Stimulated activated CD4-positive, alpha-beta T cell treated with anti-CD3 and anti-CD28 coated beads, Interleukin-15, amount 100 ng/mL, for 24 hours (primary cell): ENCODE measurements around the gene CCDC60.

Source experiments
- DNase-seq: peaks from one replicate; pipeline ENCODE4 v3.0.0-alpha.2; 2020

The CCDC60 gene

DNA sequence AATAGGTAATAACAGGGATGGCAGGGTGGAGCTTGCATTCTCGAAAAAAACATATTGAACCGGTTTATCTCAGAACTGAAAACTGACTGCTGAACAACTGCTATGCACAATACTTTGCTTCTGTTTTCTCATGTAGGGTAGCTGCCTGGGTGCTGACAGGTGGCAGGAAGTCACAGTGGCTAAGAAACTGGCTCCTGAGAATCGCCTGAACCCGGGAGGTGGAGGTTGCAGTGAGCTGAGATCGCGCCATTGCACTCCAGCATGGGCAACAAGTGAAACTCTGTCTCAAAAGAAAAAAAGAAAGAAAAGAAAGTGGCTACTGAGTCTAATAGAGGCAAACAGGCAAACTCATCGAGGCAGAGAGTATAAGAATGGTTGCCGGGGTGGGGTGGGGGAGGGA, 113.1 kb downstream of the CCDC60 start:
- DNase-seq = no peak

GRCh38 chr12:119448611-119449131, 114.1 kb downstream of the CCDC60 start:
- no peak for DNase-seq

DNA sequence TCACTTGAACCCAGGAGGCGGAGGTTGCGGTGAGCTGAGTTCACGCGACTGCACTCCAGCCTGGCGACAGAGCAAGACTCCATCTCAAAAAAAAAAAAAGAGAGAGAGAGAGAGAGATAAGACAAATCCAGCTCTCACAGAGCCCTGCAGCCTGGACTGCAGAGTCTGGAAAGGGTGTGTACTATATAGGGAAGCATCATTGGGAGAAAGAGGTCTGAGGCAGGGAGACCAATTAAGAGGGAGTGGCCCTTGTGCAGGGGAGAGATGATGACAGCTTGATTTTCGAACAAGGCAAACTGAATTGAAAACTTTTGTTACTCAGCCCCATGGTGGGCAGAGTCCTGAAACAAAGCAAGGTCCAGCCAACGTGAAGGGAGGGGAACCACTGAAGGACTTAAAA, 116.2 kb downstream of the CCDC60 start:
- no peak for DNase-seq

GRCh38 chr12:119456824-119457223, 122.3 kb downstream of the CCDC60 start:
- DNase-seq = no peak

GRCh38 chr12:119457271-119457670, 122.7 kb downstream of the CCDC60 start:
- no peak for DNase-seq

- no peak for DNase-seq
Observed at GRCh38 chr12:119459481-119459880, 125.0 kb downstream of the CCDC60 start.

GRCh38 chr12:119460876-119461275, 126.3 kb downstream of the CCDC60 start:
- DNase-seq = no peak

DNA sequence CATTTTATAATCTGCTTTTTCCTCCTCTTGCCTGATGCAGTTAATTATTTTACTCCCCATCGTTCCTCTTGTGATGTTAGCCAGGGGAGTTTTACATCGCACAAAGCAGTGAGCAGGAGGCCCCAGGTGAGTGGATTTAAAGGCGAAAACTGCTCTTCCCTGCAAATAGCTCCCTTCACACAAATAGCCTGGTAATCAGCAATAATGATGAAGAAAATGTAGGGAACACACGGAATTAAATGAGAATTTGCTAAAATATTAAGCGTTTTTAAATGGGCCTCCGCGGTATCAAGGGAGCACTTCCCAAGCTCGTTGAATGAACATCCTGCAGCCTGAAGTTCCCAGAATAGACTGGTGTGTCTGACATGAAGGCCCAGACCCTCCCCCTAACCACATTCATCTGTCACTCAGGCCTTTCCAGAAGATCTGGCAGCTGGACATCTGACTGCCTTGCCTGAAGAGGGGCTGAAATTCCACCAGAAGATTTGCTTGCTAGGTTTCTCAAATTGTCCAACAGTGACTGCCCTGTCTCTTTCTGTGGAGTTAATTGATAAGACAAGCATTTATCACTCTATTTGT, 127.2 kb downstream of the CCDC60 start:
- DNase-seq = no peak

- no peak for DNase-seq
Observed at GRCh38 chr12:119463211-119463926, 128.8 kb downstream of the CCDC60 start.

- DNase-seq = no peak
Observed at GRCh38 chr12:119468296-119468695, 133.8 kb downstream of the CCDC60 start.

GRCh38 chr12:119475650-119476049, 141.1 kb downstream of the CCDC60 start:
- DNase-seq = no peak

DNA sequence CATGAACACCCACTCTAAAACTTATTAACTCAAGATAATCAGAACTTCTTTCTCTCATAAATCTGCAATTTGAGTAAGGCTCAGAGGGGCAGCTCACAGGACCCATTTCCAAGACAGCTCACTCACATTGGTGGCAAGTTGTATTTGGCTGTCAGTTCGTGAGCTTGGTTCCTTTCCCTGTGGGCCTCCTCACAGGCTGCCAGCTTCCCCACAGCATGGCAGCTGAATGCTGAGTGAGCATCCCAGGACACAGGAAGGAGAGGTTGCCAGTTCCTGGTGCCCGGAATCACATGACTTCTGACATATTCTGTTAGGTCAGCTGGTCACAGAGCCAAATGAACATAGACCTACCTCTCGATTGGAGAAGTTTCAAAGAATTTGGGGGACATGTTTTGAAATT, 142.4 kb downstream of the CCDC60 start:
- no peak for DNase-seq

GRCh38 chr12:119479121-119479561, 144.6 kb downstream of the CCDC60 start:
- DNase-seq = no peak

DNA sequence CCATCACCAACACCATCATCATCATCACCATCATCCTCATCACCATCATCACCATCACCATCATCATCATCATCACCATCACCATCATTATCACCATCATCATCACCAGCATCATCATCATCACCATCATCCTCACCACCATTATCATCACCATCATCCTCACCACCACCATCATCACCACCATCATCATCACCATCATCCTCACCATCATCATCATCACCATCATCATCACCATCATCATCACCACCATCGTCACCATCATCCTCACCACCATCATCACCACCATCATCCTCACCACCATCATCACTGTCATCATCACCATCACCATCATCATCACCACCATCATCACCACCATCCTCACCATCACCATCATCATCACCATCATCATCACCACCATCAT, 146.0 kb downstream of the CCDC60 start:
- no peak for DNase-seq

- DNase-seq = no peak
Observed at GRCh38 chr12:119486599-119487154, 152.1 kb downstream of the CCDC60 start.

GRCh38 chr12:119491814-119492213, 157.3 kb downstream of the CCDC60 start:
- no peak for DNase-seq

GRCh38 chr12:119500209-119500608, 165.7 kb downstream of the CCDC60 start:
- DNase-seq = no peak

DNA sequence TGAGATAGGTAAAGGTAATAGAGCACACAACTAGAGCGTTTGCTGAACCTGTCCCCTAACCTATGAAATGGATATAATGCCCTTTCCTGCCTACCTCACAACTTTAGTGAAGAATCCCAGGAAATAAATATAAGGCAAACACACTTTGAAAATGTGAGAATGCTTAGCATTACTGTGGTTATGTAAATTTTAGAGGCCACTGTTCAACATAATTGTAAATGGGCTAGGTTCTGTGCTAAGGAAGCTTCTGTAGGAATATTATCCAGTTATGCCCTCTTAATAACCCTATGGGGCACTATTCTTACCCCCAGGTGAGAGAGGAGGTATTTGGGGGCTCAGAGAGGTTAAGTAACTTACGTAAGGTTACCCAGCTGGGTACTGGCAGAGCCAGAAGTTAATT, 166.5 kb downstream of the CCDC60 start:
- no peak for DNase-seq

- no peak for DNase-seq
Observed at GRCh38 chr12:119505001-119505400, 170.5 kb downstream of the CCDC60 start.

- peak; percentile 2 for DNase-seq
Observed at GRCh38 chr12:119512772-119513497, 178.4 kb downstream of the CCDC60 start.

DNA sequence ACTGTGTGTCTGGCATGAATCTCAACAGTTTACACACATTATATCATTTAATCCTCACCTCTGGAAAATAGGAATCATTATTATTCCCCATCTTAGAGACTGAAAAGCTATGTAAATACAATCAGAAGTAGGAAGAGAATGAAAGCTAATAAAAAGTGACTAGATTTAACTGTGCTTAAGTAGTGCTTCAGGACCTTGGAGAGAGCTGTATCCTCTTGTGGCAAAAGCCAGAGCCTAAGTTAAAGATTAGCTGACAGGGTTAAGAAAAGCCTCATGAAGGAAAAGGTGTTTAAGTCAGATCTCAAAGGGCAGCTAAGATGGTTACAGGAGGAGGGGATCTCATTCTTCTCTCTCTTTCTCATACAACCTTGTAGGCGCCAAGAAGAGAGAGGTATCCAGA, 193.7 kb downstream of the CCDC60 start:
- DNase-seq = no peak

DNA sequence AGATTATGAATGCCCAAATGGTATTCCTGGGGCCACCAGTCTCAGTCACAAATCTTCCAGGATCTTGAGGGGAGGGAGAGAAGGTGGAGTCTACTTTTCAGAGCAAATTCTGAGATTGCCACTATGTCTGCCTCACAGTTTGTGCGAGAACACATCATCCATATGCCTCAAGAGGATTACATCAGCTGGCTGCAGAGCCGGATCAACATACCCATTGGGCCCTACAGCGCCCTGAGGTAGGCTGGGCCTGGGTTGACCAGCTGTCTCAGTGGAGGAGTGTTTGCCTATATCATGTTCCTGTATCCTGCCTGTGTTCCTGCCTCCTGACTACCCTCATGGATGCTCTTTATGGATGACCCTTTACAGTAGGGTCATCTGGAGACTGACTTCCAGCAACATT, 205.9 kb downstream of the CCDC60 start:
- DNase-seq = no peak

- peak; percentile 66 for DNase-seq
Observed at GRCh38 chr12:119544765-119545625, 210.5 kb downstream of the CCDC60 start.
